HG03159 (cell line): Measurements from ENCODE around the gene FAM83D.

Source experiments
- ATAC-seq: cut with Tn5 transposase; IDR thresholded peaks from one replicate; pipeline ENCODE4 v1.9.1; 2021; ENCODE audit warnings: mild to moderate bottlenecking, moderate library complexity; ENCODE audit not compliant: unreplicated experiment

The FAM83D gene

GRCh38 chr20:38895098-38895949, 30.9 kb upstream of the FAM83D start:
- no peak for ATAC-seq

- no peak for ATAC-seq
Observed at GRCh38 chr20:38896009-38896594, 30.1 kb upstream of the FAM83D start.

GRCh38 chr20:38897267-38897666, 28.9 kb upstream of the FAM83D start:
- no peak for ATAC-seq

GRCh38 chr20:38900606-38901005, 25.6 kb upstream of the FAM83D start:
- ATAC-seq = no peak

- ATAC-seq = no peak
Observed at GRCh38 chr20:38902601-38903000, 23.6 kb upstream of the FAM83D start.

GRCh38 chr20:38903335-38903734, 22.9 kb upstream of the FAM83D start:
- no peak for ATAC-seq

GRCh38 chr20:38905375-38905774, 20.8 kb upstream of the FAM83D start:
- no peak for ATAC-seq

GRCh38 chr20:38907918-38908677, 18.1 kb upstream of the FAM83D start:
- no peak for ATAC-seq

GRCh38 chr20:38915355-38915754, 10.9 kb upstream of the FAM83D start:
- ATAC-seq = no peak

- no peak for ATAC-seq
Observed at GRCh38 chr20:38917657-38918056, 8.6 kb upstream of the FAM83D start.

GRCh38 chr20:38918172-38918571, 8.0 kb upstream of the FAM83D start:
- no peak for ATAC-seq

GRCh38 chr20:38919683-38920082, 6.5 kb upstream of the FAM83D start:
- no peak for ATAC-seq

- ATAC-seq = no peak
Observed at GRCh38 chr20:38920411-38920810, 5.8 kb upstream of the FAM83D start.

- ATAC-seq = no peak
Observed at GRCh38 chr20:38920851-38921250, 5.4 kb upstream of the FAM83D start.

GRCh38 chr20:38924718-38925117, 1.5 kb upstream of the FAM83D start:
- ATAC-seq = no peak

- ATAC-seq = peak; percentile 15
Observed at GRCh38 chr20:38926934-38927616, 858 bp downstream of the FAM83D start.

GRCh38 chr20:38927902-38928578, 1.8 kb downstream of the FAM83D start:
- no peak for ATAC-seq

GRCh38 chr20:38930242-38930569, 4.0 kb downstream of the FAM83D start:
- no peak for ATAC-seq

GRCh38 chr20:38931984-38932383, 5.8 kb downstream of the FAM83D start:
- ATAC-seq = no peak

GRCh38 chr20:38932457-38933120, 6.4 kb downstream of the FAM83D start:
- ATAC-seq = no peak
